ENCODE measurements around the gene CLK4.

DNA sequence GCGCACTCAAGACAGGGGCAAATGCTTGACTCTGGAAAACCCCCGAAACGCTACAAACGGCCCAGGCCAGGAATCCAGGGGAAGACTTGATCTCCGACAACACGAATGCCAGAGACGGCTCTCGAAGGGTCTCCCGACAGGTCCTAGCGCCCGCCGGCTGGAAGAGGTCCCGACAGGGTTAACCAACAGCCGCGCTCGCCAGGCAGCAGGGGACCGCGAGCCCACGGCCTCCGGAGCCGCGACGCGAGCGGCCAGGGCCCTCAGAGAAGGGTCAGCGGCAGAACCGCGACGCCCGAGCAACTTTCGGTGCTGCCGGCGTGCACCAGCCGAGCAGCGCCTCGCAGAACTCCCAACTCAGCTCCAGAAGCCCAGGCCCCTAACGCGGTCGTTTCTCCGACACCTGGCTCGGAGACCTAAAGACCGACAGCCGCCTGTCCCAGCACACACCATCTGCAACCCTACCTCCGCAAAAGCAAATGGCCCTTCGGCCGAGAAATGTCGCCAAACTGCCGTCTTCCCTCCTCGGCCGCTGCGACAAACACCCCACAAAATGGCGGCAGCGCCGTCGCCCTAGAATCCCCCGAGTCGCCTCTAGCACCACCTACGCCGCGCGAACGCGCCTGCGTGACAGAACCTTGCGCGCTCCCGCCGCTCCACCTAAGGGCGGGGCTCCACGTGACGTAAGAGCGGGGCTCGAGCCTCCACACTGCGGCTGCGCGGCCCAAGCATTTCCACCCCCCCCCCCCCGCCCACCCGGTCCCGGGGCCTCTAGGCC, at the start of gene CLK4:
- TF ChIP-seq, protein P1, sequence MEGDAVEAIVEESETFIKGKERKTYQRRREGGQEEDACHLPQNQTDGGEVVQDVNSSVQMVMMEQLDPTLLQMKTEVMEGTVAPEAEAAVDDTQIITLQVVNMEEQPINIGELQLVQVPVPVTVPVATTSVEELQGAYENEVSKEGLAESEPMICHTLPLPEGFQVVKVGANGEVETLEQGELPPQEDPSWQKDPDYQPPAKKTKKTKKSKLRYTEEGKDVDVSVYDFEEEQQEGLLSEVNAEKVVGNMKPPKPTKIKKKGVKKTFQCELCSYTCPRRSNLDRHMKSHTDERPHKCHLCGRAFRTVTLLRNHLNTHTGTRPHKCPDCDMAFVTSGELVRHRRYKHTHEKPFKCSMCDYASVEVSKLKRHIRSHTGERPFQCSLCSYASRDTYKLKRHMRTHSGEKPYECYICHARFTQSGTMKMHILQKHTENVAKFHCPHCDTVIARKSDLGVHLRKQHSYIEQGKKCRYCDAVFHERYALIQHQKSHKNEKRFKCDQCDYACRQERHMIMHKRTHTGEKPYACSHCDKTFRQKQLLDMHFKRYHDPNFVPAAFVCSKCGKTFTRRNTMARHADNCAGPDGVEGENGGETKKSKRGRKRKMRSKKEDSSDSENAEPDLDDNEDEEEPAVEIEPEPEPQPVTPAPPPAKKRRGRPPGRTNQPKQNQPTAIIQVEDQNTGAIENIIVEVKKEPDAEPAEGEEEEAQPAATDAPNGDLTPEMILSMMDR (IDR thresholded peaks at IDR 0.05), result peak in 1 of 6 experiments; percentile 1
- peak; percentile 45 to 86 for TF ChIP-seq POLR2A (IDR thresholded peaks at IDR 0.05)
